HG02798 (cell line): ENCODE results near the gene SLC51B.

Experiments
- ATAC-seq: cut with Tn5 transposase; IDR thresholded peaks from one replicate; pipeline ENCODE4 v1.9.1; 2021; ENCODE audit warnings: mild to moderate bottlenecking; ENCODE audit not compliant: unreplicated experiment, poor library complexity

Gene SLC51B

DNA sequence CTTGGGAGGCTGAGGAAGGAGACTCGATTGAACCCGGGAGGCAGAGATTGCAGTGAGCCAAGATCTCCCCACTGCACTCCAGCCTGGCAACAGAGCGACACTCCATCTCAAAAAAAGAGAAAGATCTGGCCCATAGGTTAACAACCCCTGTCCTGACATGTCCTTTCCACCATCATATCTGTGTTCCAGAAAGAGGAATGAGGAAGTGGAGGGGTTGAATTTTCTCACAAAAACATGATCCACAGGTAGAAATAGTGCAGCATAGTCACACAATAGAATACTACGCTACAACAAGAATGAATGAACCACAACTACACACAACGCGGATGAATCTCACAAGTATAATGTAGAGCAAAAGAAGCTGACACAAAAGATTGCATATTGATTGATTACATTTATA is 4.7 kb upstream of the SLC51B start:
- no peak for ATAC-seq

DNA sequence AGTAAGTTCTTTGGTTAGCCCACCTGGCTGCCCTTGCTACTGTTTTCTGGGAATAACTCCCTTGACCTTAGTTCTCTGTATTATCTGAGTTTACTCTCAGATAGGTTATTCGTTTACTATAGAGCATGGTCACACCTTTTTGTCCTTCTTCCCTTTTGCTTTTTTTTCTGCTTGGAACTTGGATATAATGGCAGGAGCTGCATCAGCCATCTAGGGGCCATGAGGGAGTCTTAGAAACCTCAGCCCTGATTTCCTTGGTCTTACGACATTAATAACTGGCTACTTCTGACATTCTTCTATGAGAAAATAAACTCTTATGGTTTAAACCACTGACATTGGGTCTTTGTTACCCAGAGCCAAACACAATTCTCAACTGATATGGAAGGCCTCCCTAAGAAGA is 3.4 kb upstream of the SLC51B start:
- ATAC-seq = no peak

DNA sequence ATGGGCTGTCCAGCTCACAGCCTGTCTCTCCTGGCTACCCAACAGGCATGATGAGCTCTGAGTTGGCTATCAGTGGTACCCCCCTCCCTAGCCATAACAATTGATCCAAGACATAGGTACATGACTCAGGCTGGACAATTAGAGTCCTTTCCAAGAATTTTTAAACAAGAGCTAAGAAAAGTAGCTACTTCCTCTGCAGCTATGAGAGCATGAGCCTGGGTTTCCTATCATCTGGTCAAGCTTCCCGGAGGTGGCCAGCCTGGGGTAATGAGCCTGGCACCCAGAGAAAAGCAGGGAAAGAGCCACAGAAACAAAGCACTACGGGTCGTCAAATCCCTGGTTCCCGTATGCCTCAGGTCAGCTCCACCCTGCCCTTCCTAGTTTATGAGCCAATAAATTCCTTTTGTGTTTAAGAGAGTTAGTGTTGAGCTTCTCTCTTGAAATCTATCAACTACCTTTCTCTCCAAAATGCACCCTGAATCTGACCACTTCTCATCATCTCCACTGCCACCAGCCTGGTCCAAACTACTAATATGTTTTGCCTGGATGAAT is 2.3 kb upstream of the SLC51B start:
- ATAC-seq = no peak

DNA sequence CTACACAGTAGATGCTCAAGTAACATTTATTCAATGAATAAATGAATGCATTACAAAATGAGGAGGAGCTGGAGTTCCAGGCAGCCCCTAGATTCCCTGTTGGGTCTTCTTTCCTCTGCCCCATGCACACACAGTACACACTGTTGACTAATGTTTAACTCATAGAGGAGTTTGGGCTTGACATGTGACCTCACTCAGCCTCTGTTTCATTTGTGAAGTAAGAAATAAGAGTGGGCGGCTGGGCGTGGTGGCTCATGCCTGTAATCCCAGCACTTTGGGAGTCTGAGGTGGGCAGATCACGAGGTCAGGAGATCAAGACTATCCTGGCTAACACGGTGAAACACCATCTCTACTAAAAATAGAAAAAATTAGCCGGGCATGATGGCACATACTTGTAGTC is 969 bp upstream of the SLC51B start:
- peak; percentile 60 for ATAC-seq

DNA sequence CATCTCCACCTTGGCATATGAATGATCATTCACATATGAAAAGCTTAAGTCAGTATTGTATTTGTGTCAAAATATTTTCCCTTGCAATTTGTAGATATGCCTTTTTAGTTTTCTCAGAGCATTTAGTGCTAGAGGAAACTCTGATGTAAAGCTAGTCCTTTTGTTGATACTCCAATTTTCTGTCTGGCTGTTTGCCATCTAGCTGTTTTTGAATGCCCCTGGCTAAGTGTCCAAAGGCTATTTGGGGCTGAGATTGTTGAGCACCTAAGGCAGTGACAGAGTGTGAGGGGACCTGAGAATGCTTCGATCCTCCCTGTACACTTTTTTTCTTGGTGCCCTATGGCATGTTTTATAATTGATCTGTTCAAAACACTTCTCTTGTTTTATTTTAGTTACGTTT is 3.1 kb downstream of the SLC51B start:
- ATAC-seq = no peak

DNA sequence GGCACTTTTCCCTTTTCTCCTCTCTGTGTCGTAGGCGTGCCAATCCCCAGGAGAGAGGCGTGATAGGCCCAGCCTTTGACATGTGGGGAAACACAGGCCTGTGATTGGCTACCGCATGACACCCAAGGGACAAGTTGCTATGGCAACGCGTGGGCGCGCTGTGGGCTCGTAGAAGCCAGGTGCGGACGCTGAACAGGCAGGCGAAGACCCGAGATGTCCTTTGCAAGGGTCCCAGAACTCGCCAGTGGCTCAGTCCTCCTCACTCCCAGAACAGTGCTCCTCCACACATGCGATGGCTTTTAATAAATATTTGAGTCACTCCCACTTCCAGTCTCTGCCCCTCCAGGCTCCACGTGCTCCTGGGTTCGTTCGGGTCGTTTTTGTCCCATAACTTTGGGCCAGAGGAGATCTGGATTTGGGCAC is 4.2 kb downstream of the SLC51B start:
- peak; percentile 94 for ATAC-seq

DNA sequence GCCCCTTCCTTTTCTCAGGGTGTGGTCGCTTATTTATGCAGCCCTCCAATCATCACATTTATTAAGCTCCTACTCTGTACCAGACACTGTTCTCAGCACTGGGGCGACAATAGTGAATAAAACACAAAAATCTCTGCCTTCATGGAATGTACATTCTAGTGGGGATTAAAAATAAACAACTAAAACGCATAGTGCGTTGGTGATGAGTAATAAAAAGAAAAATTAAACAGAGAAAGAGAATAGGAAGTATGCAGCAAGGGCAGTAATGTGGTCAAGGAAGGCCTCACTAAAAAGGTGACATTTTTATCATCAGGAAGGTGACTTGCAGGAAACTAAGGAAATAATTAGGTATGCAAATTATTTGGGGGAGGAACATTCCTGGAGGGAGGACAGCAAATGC is 5.1 kb downstream of the SLC51B start:
- ATAC-seq = no peak

- no peak for ATAC-seq
Measured at GRCh38 chr15:65051266-65051665, 6.1 kb downstream of the SLC51B start.

GRCh38 chr15:65052956-65053355 is 7.8 kb downstream of the SLC51B start:
- no peak for ATAC-seq

DNA sequence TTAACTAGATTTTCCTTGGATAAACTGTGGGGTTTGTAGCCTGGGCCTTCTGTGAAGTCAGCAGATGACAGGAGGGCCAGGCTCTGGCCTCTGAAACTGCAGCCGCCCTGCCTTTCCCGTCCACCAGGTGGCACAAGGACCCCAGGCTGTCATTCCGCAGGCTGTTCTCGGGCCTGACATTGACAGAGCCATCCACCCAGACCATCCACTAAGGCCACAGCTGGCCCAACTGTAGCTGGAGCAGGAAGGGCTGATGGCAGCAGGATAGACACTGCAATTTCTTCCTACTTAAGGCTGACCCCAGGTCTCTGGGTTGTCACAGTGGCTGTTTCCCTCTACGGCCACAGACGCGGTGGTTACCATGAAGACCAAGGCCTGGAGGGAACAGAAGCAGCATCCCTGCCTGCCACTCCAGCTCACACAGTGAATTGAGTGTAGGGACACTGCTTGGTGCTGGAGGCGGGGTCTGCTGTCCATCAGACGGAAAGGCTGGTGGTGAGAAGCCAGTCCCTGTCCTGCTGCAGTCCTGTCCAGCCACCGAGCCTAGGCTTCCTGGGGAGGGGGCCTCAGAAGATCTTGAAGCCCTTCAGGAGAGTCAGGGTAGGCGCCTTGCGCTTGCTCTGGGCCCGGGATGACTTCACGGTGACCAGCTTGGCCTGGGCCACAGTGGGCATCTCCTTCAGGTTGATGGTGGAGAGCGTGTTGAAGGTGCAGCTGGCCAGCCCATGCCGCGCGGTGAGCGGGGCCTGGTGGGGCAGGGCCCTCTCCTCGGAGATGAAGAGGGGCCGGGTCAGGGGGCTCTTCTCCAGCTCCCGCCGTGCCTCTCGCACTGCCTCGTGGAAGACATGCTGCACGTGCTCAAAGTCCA is 9.4 kb downstream of the SLC51B start:
- peak; percentile 61 for ATAC-seq

DNA sequence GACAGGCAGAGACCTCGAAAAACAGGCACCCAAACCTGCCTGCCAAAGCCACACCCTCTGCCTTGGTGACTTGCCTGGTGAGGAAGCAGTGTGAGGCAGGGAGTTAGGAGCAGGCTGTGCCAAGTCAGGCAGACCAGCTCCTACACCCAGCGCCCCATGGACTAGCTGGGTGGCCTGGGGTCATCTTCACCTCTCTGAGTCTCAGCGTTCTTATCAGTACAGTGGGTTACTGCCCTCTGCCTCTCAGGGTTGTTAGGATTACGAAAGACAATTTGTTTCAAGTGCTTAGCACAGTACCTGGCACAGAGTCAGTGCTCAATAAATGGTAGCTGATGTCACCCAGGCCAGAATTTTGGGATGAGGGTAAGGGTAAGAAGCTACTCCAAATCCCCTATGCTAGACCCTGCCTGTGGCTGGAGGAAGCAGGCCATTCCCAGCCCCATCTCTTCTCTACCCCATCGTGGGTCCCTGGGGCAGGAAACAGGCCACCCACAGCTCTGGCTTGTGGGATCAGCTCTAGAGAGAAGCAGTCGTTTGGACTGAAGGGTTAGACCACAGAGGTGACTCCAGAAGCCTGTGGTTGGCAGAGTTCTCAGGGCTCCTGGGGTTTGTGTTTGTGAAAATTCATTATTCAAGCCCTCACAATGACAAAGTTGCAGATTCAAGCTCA is 10.1 kb downstream of the SLC51B start:
- ATAC-seq = no peak

GRCh38 chr15:65056106-65056505 is 10.9 kb downstream of the SLC51B start:
- no peak for ATAC-seq

GRCh38 chr15:65056868-65057548 is 11.8 kb downstream of the SLC51B start:
- ATAC-seq = no peak

DNA sequence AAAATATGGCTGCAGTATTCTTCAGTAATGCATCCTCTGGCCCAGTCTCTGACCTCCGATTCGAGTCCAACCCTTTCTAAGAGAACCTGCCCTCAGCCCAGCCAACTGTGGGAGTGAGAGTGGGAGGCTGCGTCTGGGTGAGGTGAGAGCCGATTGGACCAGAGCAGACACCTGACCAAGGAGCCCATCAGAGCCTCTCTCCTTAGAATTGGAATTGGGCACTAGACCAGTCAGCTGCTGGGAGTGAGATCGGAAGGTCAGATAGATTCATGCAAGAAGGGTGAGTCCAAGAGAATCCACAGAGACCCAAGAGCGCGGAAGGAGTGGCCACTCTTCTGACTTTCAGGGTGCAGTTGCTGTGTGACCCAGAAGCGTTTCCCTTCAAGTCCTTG is 12.4 kb downstream of the SLC51B start:
- ATAC-seq = no peak

DNA sequence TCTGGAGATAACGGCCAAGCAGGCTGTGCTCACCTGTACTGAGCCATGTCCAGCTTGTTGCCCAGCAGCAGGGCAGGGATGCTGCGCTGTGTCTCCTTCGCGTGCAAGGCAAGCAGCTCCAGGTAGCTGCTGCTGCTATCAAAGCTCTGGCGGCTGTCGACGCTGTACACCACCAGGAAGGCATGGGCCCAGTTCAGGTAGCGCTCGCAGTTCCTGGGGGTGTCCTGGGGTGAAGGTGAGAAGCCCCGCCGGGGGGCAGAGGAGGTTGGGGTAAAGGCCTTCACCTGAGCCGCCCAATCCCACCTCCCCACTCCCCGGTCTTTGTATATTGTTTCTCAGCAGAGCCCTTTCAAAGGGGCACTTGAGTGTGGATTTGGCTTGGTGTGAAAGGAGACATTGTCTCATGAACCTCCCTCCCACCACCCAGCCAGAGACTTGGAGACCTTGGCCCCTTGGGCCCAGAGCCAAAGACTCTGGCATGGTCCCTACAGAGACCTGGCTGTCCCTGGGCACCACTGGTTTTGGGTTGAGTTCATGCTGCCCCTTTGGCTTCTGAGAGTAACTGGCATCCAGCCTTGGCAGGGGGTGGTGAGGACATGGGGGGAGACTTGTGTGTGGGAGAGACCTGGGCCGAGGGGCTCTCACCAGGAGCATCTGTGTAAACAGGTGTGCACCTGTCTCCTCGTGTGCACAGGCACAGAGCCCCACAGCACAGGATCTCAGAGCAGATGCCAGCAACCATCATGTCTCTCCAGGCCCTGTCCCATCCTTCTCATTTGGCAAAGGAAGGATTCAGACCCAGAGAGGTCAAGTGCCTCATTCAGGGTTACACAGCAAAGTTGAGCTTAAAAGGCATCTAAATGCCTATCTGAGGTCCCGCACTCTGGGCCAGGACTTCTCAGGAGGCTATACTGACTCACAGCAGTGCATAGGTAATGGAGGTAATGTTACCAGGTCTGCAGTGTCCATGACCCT is 13.5 kb downstream of the SLC51B start:
- ATAC-seq = no peak

DNA sequence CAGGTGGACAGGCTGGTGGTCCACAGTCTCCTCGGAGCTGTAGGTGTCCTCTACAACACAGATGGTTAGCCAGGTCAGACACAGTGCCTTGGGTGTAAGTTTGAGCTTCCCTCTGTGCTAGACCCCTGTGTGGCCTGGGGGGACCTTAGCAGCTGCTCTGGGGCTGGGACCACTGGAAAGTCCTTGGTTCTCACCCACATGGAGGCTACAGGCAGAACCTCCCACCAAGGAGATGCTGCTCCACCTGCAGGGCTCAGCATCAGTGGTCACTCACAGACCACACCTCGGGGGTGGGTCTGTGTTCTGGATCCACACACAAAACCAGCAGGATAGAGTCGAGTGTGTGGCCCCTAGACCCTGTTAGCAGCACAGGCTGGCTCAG is 14.2 kb downstream of the SLC51B start:
- no peak for ATAC-seq

GRCh38 chr15:65059931-65060596 is 14.9 kb downstream of the SLC51B start:
- ATAC-seq = no peak

- ATAC-seq = no peak
Measured at GRCh38 chr15:65060641-65061397, 15.6 kb downstream of the SLC51B start.

DNA sequence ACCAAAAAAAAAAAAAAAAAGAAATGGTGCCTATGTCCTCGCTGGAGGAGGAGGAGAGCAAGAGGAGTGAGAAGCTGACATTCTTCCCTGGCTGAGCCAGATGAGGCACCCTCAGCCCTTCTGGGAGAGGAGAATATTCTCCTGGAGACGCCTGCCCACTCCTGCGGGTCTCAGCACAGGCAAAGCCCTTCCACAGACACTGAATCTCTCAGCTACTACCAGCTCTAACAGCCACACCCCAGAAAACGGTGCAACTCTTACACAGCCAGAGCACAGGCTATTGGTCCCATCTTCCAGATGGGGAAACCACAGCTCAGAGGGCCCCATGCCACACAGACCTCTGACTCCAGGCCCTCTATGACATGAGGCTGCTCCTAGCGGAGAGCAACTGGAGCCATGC is 16.9 kb downstream of the SLC51B start:
- ATAC-seq = no peak
